PFSK-1 (cell line): ENCODE data around the gene TGM4.

ENCODE experiments used
- FOXP2 ChIP-seq: optimal IDR thresholded peaks from 2 replicates; pipeline ENCODE3; 2011; ENCODE audit warnings: borderline replicate concordance, control low read depth, inconsistent platforms; ENCODE audit not compliant: insufficient read depth; ENCODE audit errors: extremely low read length, extremely low read depth
- POLR2AphosphoS5 ChIP-seq: IDR thresholded peaks from 2 replicates; pipeline ENCODE4 v1.6.1; 2012; ENCODE audit warnings: low read depth, mild to moderate bottlenecking, control low read depth, low read length, moderate library complexity
- TAF1 ChIP-seq: IDR thresholded peaks from 2 replicates; pipeline ENCODE4 v1.6.1; 2012; ENCODE audit warnings: low read length, control low read depth, borderline replicate concordance; ENCODE audit not compliant: insufficient read depth

DNA sequence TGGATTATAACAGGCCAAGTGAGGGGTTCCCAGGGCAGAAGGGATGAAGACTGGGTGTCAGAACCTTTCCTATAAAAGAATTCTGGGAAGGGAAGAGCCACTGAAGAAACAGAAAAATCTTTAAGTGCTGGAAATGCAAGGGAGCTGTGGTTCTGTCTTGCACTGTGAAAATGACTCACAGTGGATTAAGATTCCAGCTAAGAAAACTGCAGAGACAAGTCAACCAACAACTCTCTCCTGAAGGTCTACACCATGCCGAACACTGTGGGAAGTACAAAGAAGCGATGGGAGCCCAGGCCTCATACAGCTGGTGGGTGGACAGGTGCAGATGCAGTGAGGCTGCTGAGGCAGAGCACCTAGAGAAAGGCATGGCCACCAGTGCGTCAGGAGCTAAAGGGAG lies 73.8 kb downstream of the TGM4 start:
- TF ChIP-seq TAF1: no peak
- no peak for TF ChIP-seq POLR2AphosphoS5
- no peak for TF ChIP-seq FOXP2
